NCI-H1417 treated with DMSO at 0.1 percent for 48 hours (cell line): Measurements from ENCODE around the gene PCSK6.
"Not testable (repeated sequence)": the region's sequence is repeated elsewhere in the genome, so short reads cannot be mapped to it uniquely, and the experiment has no call there.

Experiments used
- DNase-seq: peaks from one replicate; lab custom pipeline; 2025; lab: John Stamatoyannopoulos, UW

Gene PCSK6

GRCh38 chr15:101429646-101430045 lies 59.9 kb downstream of the PCSK6 start:
- no peak for DNase-seq

GRCh38 chr15:101429191-101429590 lies 60.3 kb downstream of the PCSK6 start:
- DNase-seq: no peak

- DNase-seq: no peak
Observed at GRCh38 chr15:101428758-101429157, 60.7 kb downstream of the PCSK6 start.

GRCh38 chr15:101427606-101428487 lies 61.7 kb downstream of the PCSK6 start:
- no peak for DNase-seq

GRCh38 chr15:101426761-101427333 lies 62.7 kb downstream of the PCSK6 start:
- no peak for DNase-seq

- DNase-seq: no peak
Observed at GRCh38 chr15:101425787-101426365, 63.6 kb downstream of the PCSK6 start.

- no peak for DNase-seq
Observed at GRCh38 chr15:101424984-101425383, 64.5 kb downstream of the PCSK6 start.

GRCh38 chr15:101420232-101420631 lies 69.3 kb downstream of the PCSK6 start:
- DNase-seq: no peak

- not testable (repeated sequence) for DNase-seq
Observed at GRCh38 chr15:101416475-101416874, 73.0 kb downstream of the PCSK6 start.

- DNase-seq: no peak
Observed at GRCh38 chr15:101413239-101413638, 76.3 kb downstream of the PCSK6 start.

- no peak for DNase-seq
Observed at GRCh38 chr15:101411581-101411980, 77.9 kb downstream of the PCSK6 start.

GRCh38 chr15:101411085-101411484 lies 78.4 kb downstream of the PCSK6 start:
- no peak for DNase-seq

GRCh38 chr15:101410612-101411011 lies 78.9 kb downstream of the PCSK6 start:
- DNase-seq: no peak

GRCh38 chr15:101409621-101410020 lies 79.9 kb downstream of the PCSK6 start:
- no peak for DNase-seq

GRCh38 chr15:101407966-101408775 lies 81.3 kb downstream of the PCSK6 start:
- DNase-seq: no peak

- no peak for DNase-seq
Observed at GRCh38 chr15:101407439-101407838, 82.1 kb downstream of the PCSK6 start.

- DNase-seq: no peak
Observed at GRCh38 chr15:101406526-101407195, 82.8 kb downstream of the PCSK6 start.

GRCh38 chr15:101406036-101406435 lies 83.5 kb downstream of the PCSK6 start:
- DNase-seq: no peak

GRCh38 chr15:101404245-101404644 lies 85.3 kb downstream of the PCSK6 start:
- no peak for DNase-seq

GRCh38 chr15:101402883-101403282 lies 86.6 kb downstream of the PCSK6 start:
- not testable (repeated sequence) for DNase-seq

GRCh38 chr15:101401286-101401685 lies 88.2 kb downstream of the PCSK6 start:
- DNase-seq: no peak

- DNase-seq: no peak
Observed at GRCh38 chr15:101399431-101399830, 90.1 kb downstream of the PCSK6 start.
